ENCODE results near the gene RAB34.

DNA sequence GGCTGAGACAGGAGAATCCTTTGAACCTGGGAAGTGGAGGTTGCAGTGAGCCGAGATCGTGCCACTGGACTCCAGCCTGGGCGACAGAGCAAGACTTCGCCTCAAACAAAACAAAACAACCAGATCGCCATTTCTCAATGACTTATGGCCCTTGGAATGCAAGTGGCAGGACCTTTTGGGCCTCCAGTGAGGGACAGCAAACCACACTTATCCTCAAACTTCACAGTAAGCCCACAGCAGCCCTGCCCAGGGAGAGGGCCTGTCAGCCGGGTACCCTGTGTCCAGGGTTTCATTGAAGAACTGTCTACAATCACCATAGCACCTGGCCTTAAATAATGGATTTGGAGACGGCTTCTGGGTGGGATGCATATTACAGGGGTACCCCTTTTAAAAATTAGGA, 37.8 kb upstream of the RAB34 start:
- TF ChIP-seq CTCF (IDR thresholded peaks at IDR 0.05) (no peak), EZH2 (IDR thresholded peaks at IDR 0.05; ENCODE audit: borderline replicate concordance, insufficient read depth, low read depth, low read length, poor library complexity, severe bottlenecking) (no peak)
